SK-N-MC (cell line): ENCODE data around the gene FXYD3.

Experiments used
- DNase-seq: peaks from one replicate; pipeline ENCODE4 v3.0.0-alpha.2; 2011; ENCODE audit warnings: low read depth, low spot score
- H3K27ac ChIP-seq: fragments of 200-600 bp; sonication (generic); 2 replicates; pipeline ENCODE4 v1.5.1; 2016; ENCODE audit warnings: mixed run types
- H3K36me3 ChIP-seq: fragments of 200-600 bp; sonication (generic); 2 replicates; pipeline ENCODE4 v1.6.1; 2017; ENCODE audit warnings: antibody characterized with exemption, low read length, mixed read lengths; ENCODE audit not compliant: insufficient read depth
- H3K4me3 ChIP-seq: fragments of 200-600 bp; sonication (generic); 2 replicates; pipeline ENCODE4 v1.5.1; 2016
- H3K9ac ChIP-seq: fragments of 200-600 bp; sonication (generic); 2 replicates; pipeline ENCODE4 v1.8.0; 2017; ENCODE audit warnings: mixed run types, mixed read lengths; ENCODE audit not compliant: insufficient read length
- H3K9me3 ChIP-seq: fragments of 200-600 bp; sonication (generic); 2 replicates; pipeline ENCODE4 v1.6.1; 2017; ENCODE audit warnings: low read depth, mild to moderate bottlenecking, antibody characterized with exemption, low read length, moderate library complexity, mixed read lengths
- EZH2 ChIP-seq: fragments of 200-600 bp; sonication (generic); IDR thresholded peaks from one replicate; pipeline ENCODE4 v1.6.1; 2017; ENCODE audit warnings: antibody characterized with exemption
- FOXP2 ChIP-seq: optimal IDR thresholded peaks from 2 replicates; pipeline ENCODE3; 2011; ENCODE audit warnings: mild to moderate bottlenecking, moderate library complexity; ENCODE audit not compliant: insufficient read depth; ENCODE audit errors: extremely low read length, control extremely low read depth
- POLR2AphosphoS5 ChIP-seq: IDR thresholded peaks from 2 replicates; pipeline ENCODE4 v1.6.1; 2012; ENCODE audit warnings: mild to moderate bottlenecking, low read depth, low read length, borderline replicate concordance

Gene FXYD3

DNA sequence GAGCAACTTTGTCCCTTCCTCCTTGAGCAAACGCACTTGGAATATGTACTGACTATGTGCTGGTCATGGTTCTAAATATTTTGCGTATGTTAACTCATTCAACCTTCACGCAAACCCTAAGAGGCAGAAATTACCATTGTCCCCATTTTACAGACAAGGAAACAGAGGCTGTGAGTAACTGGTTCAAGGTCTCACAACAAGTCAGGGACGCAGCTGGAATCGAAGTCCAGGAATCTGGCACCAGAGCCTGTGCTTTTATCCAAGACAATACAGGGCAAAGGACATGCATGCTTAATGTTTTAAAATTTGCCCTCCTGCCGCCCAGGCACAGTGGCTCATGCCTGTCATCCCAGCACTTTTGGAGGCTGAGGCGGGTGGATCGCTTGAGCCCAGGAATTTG lies 44.0 kb downstream of the FXYD3 start:
- H3K9ac ChIP-seq = no peak overlapping the region
- no peaks in the 10 kb centered on the region for H3K36me3 ChIP-seq
- H3K4me3 ChIP-seq = no peak overlapping the region
- TF ChIP-seq FOXP2 = no peak
- TF ChIP-seq EZH2 = no peak
- no peak for TF ChIP-seq POLR2AphosphoS5
- no peaks in the 10 kb centered on the region for H3K9me3 ChIP-seq
- no peak overlapping the region for H3K27ac ChIP-seq
- DNase-seq = no peak

DNA sequence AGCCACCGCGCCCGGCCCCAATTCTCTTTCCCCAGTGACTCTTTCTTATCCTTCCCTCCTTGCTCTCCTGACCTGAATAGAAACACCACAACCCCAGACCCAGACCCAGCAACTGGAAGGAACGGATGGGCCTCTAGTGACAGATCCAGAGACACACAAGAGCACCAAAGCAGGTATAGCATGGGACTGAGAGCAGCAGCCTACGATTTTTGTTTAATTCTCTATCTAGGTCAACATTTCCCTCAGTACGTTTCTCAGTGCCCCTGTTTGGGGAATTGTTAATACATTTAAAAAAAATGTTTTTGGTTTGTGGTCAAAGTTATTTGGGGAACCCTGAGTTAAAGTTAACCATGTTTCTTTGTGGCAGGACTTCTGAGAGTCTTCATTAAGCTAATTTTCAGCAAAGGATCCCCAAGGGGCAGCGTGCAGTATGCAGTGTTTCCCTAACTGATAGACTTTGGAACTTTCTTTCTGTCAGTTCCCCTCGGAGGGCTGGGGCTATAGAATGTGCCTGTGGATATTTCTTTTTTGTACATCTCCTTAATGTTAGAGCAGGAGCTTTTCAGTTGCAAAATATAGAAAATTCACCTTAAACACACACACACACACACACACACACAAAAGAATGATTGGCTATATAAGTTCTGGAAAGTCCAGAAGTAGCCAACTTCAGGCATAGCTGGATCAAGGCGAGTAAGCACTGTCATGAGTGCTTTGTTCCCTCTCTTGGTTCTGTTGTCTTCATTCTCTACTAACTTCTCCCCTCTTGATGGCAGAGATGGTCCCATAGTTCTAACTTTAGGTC lies 45.2 kb downstream of the FXYD3 start:
- Histone ChIP-seq H3K9me3 (no peaks in the 10 kb centered on the region), H3K27ac (no peak overlapping the region), H3K36me3 (no peaks in the 10 kb centered on the region), H3K9ac (no peak overlapping the region), H3K4me3 (no peak overlapping the region)
- TF ChIP-seq POLR2AphosphoS5 = no peak
- no peak for TF ChIP-seq FOXP2
- no peak for TF ChIP-seq EZH2
- no peak for DNase-seq

- H3K36me3 ChIP-seq = no peaks in the 10 kb centered on the region
- no peak for DNase-seq
- TF ChIP-seq EZH2 (no peak), FOXP2 (no peak), POLR2AphosphoS5 (no peak)
- no peak overlapping the region for H3K27ac ChIP-seq
- no peak overlapping the region for H3K4me3 ChIP-seq
- H3K9ac ChIP-seq = no peak overlapping the region
- H3K9me3 ChIP-seq = no peaks in the 10 kb centered on the region
Measured at GRCh38 chr19:35161434-35161743, 45.8 kb downstream of the FXYD3 start.

- no peak for TF ChIP-seq POLR2AphosphoS5
- no peak for TF ChIP-seq EZH2
- no peak for TF ChIP-seq FOXP2
- DNase-seq = no peak
- no peaks in the 10 kb centered on the region for H3K9me3 ChIP-seq
- H3K9ac ChIP-seq = no peak overlapping the region
- H3K27ac ChIP-seq = no peak overlapping the region
- no peaks in the 10 kb centered on the region for H3K36me3 ChIP-seq
- H3K4me3 ChIP-seq = no peak overlapping the region
Measured at GRCh38 chr19:35162471-35163326, 47.1 kb downstream of the FXYD3 start.

- H3K27ac ChIP-seq = no peak overlapping the region
- TF ChIP-seq EZH2 (no peak), FOXP2 (no peak), POLR2AphosphoS5 (no peak)
- H3K36me3 ChIP-seq = no peaks in the 10 kb centered on the region
- DNase-seq = no peak
- no peak overlapping the region for H3K4me3 ChIP-seq
- H3K9me3 ChIP-seq = no peaks in the 10 kb centered on the region
- no peak overlapping the region for H3K9ac ChIP-seq
Measured at GRCh38 chr19:35164418-35164817, 48.8 kb downstream of the FXYD3 start.

GRCh38 chr19:35165200-35166058 lies 49.8 kb downstream of the FXYD3 start:
- DNase-seq = no peak
- no peaks in the 10 kb centered on the region for H3K36me3 ChIP-seq
- H3K4me3 ChIP-seq = no peak overlapping the region
- TF ChIP-seq EZH2 (no peak), FOXP2 (no peak), POLR2AphosphoS5 (no peak)
- H3K9ac ChIP-seq = no peak overlapping the region
- no peak overlapping the region for H3K27ac ChIP-seq
- H3K9me3 ChIP-seq = no peaks in the 10 kb centered on the region

DNA sequence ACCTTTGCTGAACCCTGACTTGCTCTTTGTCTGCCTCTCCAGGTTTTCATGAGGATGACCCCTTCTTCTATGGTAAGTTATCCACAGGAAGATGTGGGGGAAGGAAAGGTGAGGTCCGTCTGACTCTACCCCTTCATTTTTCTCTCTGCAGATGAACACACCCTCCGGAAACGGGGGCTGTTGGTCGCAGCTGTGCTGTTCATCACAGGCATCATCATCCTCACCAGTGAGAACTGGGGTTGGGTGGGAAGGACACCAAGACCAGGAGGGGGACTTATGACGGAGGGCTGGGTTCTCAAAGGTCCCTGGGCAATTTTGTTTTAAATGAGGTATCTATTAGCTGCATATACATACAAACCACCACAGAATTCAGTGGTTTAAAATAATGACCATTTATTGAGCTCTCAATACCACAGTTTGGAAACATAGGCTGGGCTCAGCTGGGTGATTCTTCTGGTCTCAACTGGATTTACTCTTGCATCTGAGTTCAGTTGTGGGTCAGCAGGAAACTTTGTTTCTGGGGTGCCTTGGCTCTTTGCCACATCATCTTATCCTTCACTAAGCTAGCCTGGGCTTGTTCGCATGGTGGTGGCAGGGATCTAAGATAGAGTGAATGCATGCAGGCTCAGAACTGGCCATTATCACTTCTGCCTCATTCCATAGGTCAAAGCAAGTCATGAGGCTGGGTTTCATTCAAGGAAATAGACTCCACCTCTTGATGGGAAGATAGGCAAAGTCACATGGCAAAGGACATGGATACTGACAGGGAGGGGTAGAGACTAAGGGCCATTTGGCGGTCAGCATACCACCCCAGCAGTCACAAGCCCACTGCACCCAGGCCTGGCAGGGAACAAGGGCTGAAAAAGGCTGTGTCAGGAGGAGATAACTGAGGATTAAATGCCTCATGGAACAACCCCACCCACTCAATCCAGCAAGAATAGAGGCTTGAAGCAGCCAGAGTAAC lies 50.8 kb downstream of the FXYD3 start:
- Histone ChIP-seq H3K36me3 (no peaks in the 10 kb centered on the region), H3K27ac (no peak overlapping the region), H3K9me3 (no peaks in the 10 kb centered on the region)

More for the DNA sequence above, 50.8 kb downstream of the FXYD3 start:
- no peak overlapping the region for H3K9ac ChIP-seq
- TF ChIP-seq FOXP2 (no peak), POLR2AphosphoS5 (no peak), EZH2 (no peak)
- H3K4me3 ChIP-seq = no peak overlapping the region
- no peak for DNase-seq
